SK-N-DZ (cell line): Measurements from ENCODE around the gene DCST2.

Source experiments
- DNase-seq: peaks from one replicate; pipeline ENCODE4 v3.0.0-alpha.2; 2015; ENCODE audit warnings: low spot score

DCST2 gene

GRCh38 chr1:155049651-155050559 lies 16.3 kb upstream of the DCST2 start:
- no peak for DNase-seq

GRCh38 chr1:155048449-155049334 lies 15.1 kb upstream of the DCST2 start:
- DNase-seq: no peak

- peak; percentile 86 for DNase-seq
These were observed 11.5 kb upstream of the DCST2 start for GRCh38 chr1:155044812-155045657.

- DNase-seq: no peak
These were observed 10.8 kb upstream of the DCST2 start for GRCh38 chr1:155044365-155044764.

GRCh38 chr1:155043793-155044192 lies 10.2 kb upstream of the DCST2 start:
- no peak for DNase-seq

- DNase-seq: no peak
These were observed 9.7 kb upstream of the DCST2 start for GRCh38 chr1:155043301-155043702.

- DNase-seq: no peak
These were observed 9.2 kb upstream of the DCST2 start for GRCh38 chr1:155042789-155043188.

GRCh38 chr1:155040358-155041093 lies 6.9 kb upstream of the DCST2 start:
- peak; percentile 51 for DNase-seq

GRCh38 chr1:155039308-155039669 lies 5.7 kb upstream of the DCST2 start:
- no peak for DNase-seq

- no peak for DNase-seq
These were observed 5.2 kb upstream of the DCST2 start for GRCh38 chr1:155038602-155039307.

- DNase-seq: no peak
These were observed 4.4 kb upstream of the DCST2 start for GRCh38 chr1:155037851-155038441.

- DNase-seq: no peak
These were observed 3.5 kb upstream of the DCST2 start for GRCh38 chr1:155037043-155037442.

GRCh38 chr1:155035936-155036335 lies 2.4 kb upstream of the DCST2 start:
- no peak for DNase-seq

GRCh38 chr1:155034318-155035208 lies 982 bp upstream of the DCST2 start:
- DNase-seq: no peak

- DNase-seq: no peak
These were observed 695 bp downstream of the DCST2 start for GRCh38 chr1:155032886-155033285.

- no peak for DNase-seq
These were observed 2.7 kb downstream of the DCST2 start for GRCh38 chr1:155030899-155031298.

- DNase-seq: no peak
These were observed 3.3 kb downstream of the DCST2 start for GRCh38 chr1:155030243-155030795.

GRCh38 chr1:155029513-155030242 lies 3.9 kb downstream of the DCST2 start:
- DNase-seq: no peak
